Right ventricle myocardium inferior (tissue), 1 donor: ENCODE measurements around the gene FZD2. TPM values are rescaled to one million over a fixed set of nuclear protein-coding genes. Genes with fewer than 3 reads are reported as not detected.
"Not testable (repeated sequence)": the region's sequence is repeated elsewhere in the genome, so short reads cannot be mapped to it uniquely, and the experiment has no call there.

ENCODE experiments used
- ATAC-seq: fragments of 200-7000 bp; cut with Tn5 transposase; one replicate; pipeline ENCODE4 v1.9.1; 2020; ENCODE audit warnings: mild to moderate bottlenecking, moderate library complexity
- DNase-seq: peaks from one replicate; pipeline ENCODE4 v3.0.0; 2021; ENCODE audit errors: missing footprints
- intact Hi-C: fragments of 100-400 bp; cut with DNase I; formaldehyde crosslinking; loops from one replicate; pipeline ENCODE4 v1.11.0; 2022
- total RNA-seq: library from RNA; stranded (reverse); fragmentation: NEBNext Ultra II Directional; extraction: Animal tissue kit (Norgen Biotek cat#: 25700); gene quantifications from one replicate; pipeline ENCODE4 v1.2.1, GENCODE V29; 2021
- donor health status: DM: no; HTN: yes; CAD: no; lungs with severe emphysema.

FZD2 gene
- total RNA-seq, 1 donor from 2014 or later = 3.4 TPM

DNA sequence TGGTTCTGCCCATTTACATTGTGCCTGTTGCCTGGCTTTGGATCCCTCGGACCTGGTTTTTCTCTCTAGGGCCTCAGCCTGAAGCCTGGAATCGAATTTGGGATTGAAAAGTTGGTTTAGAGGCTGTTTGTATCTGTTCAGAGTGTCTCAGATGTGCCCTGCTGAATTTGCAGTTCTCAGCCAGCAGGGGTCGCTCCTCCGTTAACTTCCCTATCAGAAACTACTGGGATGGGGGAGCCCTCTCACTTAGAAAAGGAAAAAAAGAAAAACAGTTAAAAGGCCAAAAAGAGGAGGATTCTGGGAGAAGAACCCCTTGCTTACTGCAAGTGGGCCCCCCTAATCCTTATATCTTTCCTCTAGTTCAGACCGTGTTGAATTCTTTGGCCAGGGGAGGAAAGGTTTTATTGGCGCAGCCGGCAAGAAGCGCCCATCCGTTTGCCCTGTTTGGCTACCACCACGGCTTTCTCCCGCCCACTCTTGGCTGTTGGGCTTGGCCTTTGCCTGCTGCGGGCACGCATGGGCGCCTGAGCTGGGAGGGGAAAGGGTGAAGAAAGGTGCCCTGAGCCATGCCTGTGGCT, 8.7 kb downstream of the FZD2 start:
- intact Hi-C loops = no loop called here
- ATAC-seq (no peak), DNase-seq (no peak)

DNA sequence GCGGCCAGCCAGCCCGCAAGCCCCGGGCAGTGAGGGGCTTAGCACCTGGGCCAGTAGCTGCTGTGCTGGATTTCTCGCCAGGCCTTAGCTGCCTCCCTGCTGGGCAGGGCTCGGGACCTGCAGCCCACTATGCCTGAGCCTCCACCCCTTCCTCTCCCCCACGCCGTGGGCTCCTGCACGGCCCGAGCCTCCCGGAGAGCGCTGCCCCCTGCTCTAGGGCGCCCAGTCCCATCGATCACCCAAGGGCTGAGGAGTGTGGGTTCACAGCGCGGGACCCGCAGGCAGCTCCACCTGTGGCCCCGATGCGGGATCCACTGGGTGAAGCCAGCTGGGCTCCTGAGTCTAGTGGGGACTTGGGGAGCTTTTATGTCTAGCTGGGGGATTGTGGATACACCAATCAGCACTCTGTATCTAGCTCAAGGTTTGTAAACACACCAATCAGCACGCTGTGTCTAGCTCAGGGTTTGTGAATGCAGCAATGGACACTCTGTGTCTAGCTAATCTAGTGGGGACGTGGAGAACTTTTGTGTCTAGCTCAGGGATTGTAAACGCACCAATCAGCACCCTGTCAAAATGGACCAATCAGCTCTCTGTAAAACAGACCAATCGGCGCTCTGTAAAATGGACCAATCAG, 11.1 kb downstream of the FZD2 start:
- ATAC-seq, DNase-seq, intact Hi-C loops: not testable (repeated sequence)

DNA sequence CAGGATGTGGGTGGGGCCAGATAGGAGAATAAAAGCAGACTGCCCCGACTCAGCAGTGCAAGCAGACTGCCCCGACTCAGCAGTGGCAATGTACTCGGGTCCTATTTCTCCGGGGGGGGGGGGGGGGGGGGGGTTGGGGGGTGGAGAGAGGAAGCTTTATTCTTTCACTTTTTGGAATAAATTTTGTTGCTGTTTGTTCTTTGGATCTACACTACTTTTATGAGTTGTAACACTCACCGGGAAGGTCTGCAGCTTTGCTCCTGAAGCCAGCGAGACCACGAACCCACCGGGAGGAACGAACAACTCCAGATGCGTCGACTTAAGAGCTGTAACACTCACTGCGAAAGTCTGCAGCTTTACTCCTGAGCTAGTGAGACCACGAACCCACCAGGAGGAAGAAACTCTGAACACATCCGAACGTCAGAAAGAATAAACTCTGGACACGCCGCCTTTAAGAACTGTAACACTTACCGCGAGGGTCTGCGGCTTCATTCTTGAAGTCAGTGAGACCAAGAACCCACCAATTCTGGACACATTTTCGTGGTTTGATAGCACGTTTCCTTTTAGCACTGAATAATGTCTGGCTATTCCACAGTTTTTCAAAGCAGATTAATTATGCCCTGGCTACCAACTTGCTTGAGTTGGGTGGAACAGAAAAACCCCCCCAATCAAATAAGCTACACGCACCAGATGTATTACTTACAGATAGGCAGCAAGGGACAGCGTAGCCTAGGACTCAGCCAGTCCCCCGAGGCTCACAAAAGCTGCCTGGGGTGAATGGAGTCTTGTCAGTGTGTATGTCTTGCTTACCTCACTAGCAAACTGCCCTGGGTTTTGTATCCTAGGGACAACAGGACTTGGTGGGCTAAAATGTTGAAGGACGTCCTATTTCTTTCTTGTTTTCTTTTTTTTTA, 11.9 kb downstream of the FZD2 start:
- DNase-seq (no peak), ATAC-seq (no peak)
- intact Hi-C loops = no loop called here

DNA sequence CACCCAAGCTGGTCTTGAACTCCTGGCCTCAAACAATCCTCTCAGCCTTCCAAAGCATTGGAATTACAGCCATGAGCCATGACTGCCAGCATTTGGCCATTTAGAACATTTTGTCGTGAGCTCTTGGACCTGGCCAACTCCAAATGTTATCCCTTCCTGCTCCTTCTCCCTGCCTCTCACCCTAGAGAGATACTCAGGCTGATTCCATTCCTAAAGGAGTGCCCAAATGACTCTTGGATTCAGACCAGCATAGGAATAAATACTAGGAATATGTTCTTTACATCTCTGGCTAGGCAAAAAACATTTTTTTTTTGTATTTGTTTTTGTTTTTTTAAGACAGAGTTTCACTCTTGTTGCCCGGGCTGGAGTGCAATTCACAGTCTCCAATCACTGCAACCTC, 15.5 kb downstream of the FZD2 start:
- DNase-seq (no peak), ATAC-seq (no peak)
- intact Hi-C loops = no loop called here

GRCh38 chr17:44575403-44575802, 18.1 kb downstream of the FZD2 start:
- intact Hi-C loops = no loop called here
- no peak for DNase-seq
- ATAC-seq = no peak

DNA sequence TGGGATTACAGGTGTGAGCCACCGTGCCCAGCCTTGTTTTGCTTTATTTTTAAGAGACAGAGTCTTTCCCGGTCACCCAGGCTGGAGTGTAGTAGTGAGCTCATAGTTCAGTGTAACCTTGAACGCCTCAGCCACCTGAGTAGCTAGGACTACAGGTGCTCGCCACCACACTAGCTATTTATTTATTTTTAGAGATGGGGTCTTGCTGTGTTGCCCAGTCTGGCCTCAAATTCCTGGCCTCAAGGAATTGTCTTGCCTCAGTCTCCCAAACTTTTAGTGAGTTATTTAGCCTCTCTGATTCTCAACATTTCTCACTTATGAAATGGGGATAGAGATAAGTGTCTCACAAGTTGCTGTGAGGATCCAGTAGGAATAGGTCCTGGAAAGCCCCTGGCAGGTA, 21.7 kb downstream of the FZD2 start:
- no peak for ATAC-seq
- intact Hi-C loops = no loop called here

GRCh38 chr17:44581868-44582267, 24.6 kb downstream of the FZD2 start:
- ATAC-seq (no peak), DNase-seq (no peak)
- intact Hi-C loops = no loop called here

More for the DNA sequence above, 21.7 kb downstream of the FZD2 start:
- DNase-seq = no peak

GRCh38 chr17:44584443-44584842, 27.2 kb downstream of the FZD2 start:
- DNase-seq (no peak), ATAC-seq (no peak)
- intact Hi-C loops = no loop called here

GRCh38 chr17:44585315-44585714, 28.0 kb downstream of the FZD2 start:
- intact Hi-C loops = no loop called here
- DNase-seq (no peak), ATAC-seq (no peak)

GRCh38 chr17:44587339-44587738, 30.1 kb downstream of the FZD2 start:
- DNase-seq (no peak), ATAC-seq (peak; percentile 95)
- intact Hi-C loops = loop anchor here (2.0 kb wide), 1 partner anchor 31 kb away; the partner anchor contains the start of gene FZD2

- intact Hi-C loops = no loop called here
- ATAC-seq (no peak), DNase-seq (no peak)
These were observed 32.2 kb downstream of the FZD2 start for GRCh38 chr17:44589316-44590071.

GRCh38 chr17:44590072-44590462, 32.8 kb downstream of the FZD2 start:
- ATAC-seq, intact Hi-C loops, DNase-seq: not testable (repeated sequence)

- intact Hi-C loops, DNase-seq, ATAC-seq: not testable (repeated sequence)
These were observed 33.5 kb downstream of the FZD2 start for GRCh38 chr17:44590762-44591161.

DNA sequence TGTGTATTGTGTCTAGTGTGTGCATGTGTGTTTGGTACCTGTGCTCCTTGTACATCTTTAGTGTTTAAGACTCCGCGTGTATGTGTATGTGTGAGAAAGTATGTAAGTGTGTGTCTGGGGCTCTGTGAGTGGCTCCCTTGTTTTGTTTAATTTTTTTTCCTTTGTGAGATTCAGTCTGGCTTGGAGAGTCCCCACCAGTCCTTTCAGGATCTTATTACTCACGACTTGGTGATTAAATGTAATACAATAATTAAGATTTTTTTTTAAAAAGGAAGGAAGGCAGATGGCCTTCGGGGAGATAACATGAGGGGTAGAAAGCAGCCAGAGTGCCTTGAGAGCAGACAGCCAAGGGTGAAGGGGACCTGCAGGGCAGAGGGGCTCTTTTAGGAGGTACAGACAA, 33.9 kb downstream of the FZD2 start:
- DNase-seq (no peak), ATAC-seq (no peak)
- intact Hi-C loops = no loop called here

GRCh38 chr17:44593156-44593555, 35.9 kb downstream of the FZD2 start:
- intact Hi-C loops = no loop called here
- DNase-seq (no peak), ATAC-seq (no peak)

- no peak for ATAC-seq
- no peak for DNase-seq
- intact Hi-C loops = no loop called here
These were observed 38.0 kb downstream of the FZD2 start for GRCh38 chr17:44595216-44595775.

GRCh38 chr17:44598329-44598728, 41.0 kb downstream of the FZD2 start:
- intact Hi-C loops = no loop called here
- no peak for DNase-seq
- no peak for ATAC-seq

GRCh38 chr17:44598932-44599297, 41.6 kb downstream of the FZD2 start:
- intact Hi-C loops = no loop called here
- DNase-seq (no peak), ATAC-seq (no peak)
